ENCODE data around the gene FLRT2. TPM values are rescaled to one million over a fixed set of nuclear protein-coding genes. Genes with fewer than 3 reads are reported as not detected.

The FLRT2 gene
- total RNA-seq, 1 donor = 39.1 TPM

DNA sequence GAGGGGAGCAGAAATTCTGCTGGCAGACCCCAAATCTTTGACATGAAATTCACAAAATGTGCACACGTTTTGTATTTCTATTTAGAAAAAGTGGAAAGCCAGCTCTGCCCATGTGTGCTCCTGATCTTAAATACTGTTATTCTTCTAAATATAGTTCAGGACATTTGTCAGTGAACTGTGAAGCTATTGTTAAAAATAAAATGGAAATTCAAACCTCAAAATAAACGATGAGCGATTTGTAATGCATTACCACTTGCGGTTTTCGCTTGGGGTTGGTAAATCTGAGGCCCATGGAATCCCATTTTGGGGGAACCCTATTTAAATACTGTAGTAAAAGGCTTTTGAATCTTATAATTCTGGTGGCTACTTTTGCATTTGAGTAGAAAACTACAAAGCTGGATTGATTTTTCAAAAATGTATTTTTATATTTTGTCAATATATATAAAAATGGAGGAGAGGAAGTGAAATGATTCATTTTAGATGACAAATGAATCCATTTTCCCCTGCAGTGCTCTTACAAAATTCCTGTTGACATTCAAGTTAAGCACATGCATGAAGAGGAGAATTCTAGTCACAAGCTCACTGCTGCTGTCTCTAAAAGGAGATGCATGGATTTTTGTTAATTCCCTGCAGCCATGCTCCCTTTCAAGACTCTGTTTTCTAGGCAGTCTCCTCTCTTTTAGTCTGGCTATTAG lies 47.1 kb downstream of the FLRT2 start:
- peaks cover 69% of the 10 kb centered on the region for H3K4me1 ChIP-seq (ENCODE audit: insufficient read depth, low read length)
- H3K27ac ChIP-seq (ENCODE audit: low read depth, low read length) = peak overlapping the region; percentile 36
- no peaks in the 10 kb centered on the region for H4K20me1 ChIP-seq (ENCODE audit: insufficient read depth, low read length)
- no peaks in the 10 kb centered on the region for H3K27me3 ChIP-seq (ENCODE audit: insufficient read depth, low read length)
- H3K36me3 ChIP-seq (ENCODE audit: insufficient read depth, low read length) = no peaks in the 10 kb centered on the region
- peak overlapping the region; percentile 12 for H2AFZ ChIP-seq (ENCODE audit: low read length)
- peaks cover 8% of the 10 kb centered on the region for H3K79me2 ChIP-seq (ENCODE audit: insufficient read depth, low read length)
- H3K4me2 ChIP-seq (ENCODE audit: insufficient read depth, low read length) = peak overlapping the region; percentile 52
- H3K4me3 ChIP-seq (ENCODE audit: insufficient read depth, low read length) = no peak overlapping the region
- peak; percentile 19 for DNase-seq (ENCODE audit: insufficient read length, low spot score, missing footprints)
- H3K9me3 ChIP-seq (ENCODE audit: low read depth, low read length) = no peaks in the 10 kb centered on the region
- TF ChIP-seq, protein P1, sequence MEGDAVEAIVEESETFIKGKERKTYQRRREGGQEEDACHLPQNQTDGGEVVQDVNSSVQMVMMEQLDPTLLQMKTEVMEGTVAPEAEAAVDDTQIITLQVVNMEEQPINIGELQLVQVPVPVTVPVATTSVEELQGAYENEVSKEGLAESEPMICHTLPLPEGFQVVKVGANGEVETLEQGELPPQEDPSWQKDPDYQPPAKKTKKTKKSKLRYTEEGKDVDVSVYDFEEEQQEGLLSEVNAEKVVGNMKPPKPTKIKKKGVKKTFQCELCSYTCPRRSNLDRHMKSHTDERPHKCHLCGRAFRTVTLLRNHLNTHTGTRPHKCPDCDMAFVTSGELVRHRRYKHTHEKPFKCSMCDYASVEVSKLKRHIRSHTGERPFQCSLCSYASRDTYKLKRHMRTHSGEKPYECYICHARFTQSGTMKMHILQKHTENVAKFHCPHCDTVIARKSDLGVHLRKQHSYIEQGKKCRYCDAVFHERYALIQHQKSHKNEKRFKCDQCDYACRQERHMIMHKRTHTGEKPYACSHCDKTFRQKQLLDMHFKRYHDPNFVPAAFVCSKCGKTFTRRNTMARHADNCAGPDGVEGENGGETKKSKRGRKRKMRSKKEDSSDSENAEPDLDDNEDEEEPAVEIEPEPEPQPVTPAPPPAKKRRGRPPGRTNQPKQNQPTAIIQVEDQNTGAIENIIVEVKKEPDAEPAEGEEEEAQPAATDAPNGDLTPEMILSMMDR (IDR thresholded peaks at IDR 0.05; ENCODE audit: extremely low read depth, low read depth, low read length) = no peak

DNA sequence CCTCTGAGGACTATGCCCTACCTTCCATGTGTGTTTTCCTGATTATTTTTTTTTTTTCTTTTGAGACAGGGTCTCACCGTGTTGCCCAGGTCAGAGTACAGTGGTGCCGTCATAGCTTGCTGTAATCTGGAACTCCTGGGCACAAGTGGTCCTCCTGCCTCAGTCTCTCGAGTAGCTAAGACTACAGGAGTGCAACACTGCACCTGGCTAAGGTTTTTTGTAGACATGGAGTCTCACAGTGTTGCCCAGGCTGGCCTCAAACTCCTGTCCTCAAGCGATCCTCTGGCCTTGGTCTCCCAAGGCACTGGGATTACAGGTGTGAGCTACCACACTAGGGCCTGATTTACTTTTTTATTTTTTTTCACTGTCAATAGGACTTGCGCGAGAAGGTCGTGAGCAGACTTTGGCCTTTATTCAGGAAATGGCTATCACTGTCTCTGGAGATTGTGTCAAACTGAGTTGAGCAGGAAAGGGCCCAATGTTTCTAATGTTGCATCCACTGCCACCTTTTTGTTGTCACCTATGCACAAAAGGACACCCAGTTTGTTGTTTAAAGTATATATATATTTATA lies 47.7 kb downstream of the FLRT2 start:
- no peaks in the 10 kb centered on the region for H4K20me1 ChIP-seq (ENCODE audit: insufficient read depth, low read length)
- no peaks in the 10 kb centered on the region for H3K27me3 ChIP-seq (ENCODE audit: insufficient read depth, low read length)
- H3K4me3 ChIP-seq (ENCODE audit: insufficient read depth, low read length) = no peak overlapping the region
- TF ChIP-seq, protein P1 (IDR thresholded peaks at IDR 0.05; ENCODE audit: extremely low read depth, low read depth, low read length) = no peak
- H3K4me2 ChIP-seq (ENCODE audit: insufficient read depth, low read length) = peak overlapping the region; percentile 52
- H3K9me3 ChIP-seq (ENCODE audit: low read depth, low read length) = no peaks in the 10 kb centered on the region
- peaks cover 63% of the 10 kb centered on the region for H3K4me1 ChIP-seq (ENCODE audit: insufficient read depth, low read length)
- peak overlapping the region; percentile 12 for H2AFZ ChIP-seq (ENCODE audit: low read length)
- H3K79me2 ChIP-seq (ENCODE audit: insufficient read depth, low read length) = peaks cover 12% of the 10 kb centered on the region
- H3K36me3 ChIP-seq (ENCODE audit: insufficient read depth, low read length) = no peaks in the 10 kb centered on the region
- peak overlapping the region; percentile 36 for H3K27ac ChIP-seq (ENCODE audit: low read depth, low read length)
- no peak for DNase-seq (ENCODE audit: insufficient read length, low spot score, missing footprints)

DNA sequence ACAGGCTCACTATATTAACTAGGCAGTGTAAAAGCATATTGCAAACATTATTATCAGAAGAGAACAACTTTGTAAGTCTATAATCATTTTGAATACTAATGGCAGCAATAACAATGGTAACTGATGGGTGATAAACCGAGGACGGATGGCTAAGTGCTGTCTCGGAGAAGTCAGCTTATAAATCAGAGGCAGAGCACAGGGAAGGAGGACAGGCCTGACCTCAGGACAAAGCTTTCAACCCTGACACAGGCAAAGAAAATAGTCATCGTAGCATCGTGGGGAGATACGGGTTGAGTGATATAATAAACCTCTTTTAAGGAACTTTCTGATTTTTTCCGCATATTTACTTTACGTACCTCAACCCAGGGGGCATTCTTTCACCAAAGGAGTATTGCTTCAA lies 48.4 kb downstream of the FLRT2 start:
- no peak overlapping the region for H3K27ac ChIP-seq (ENCODE audit: low read depth, low read length)
- H3K4me1 ChIP-seq (ENCODE audit: insufficient read depth, low read length) = peaks cover 57% of the 10 kb centered on the region
- no peaks in the 10 kb centered on the region for H3K27me3 ChIP-seq (ENCODE audit: insufficient read depth, low read length)
- H3K4me3 ChIP-seq (ENCODE audit: insufficient read depth, low read length) = no peak overlapping the region
- no peaks in the 10 kb centered on the region for H3K36me3 ChIP-seq (ENCODE audit: insufficient read depth, low read length)
- peaks cover 17% of the 10 kb centered on the region for H3K79me2 ChIP-seq (ENCODE audit: insufficient read depth, low read length)
- TF ChIP-seq, protein P1 (IDR thresholded peaks at IDR 0.05; ENCODE audit: extremely low read depth, low read depth, low read length) = no peak
- no peaks in the 10 kb centered on the region for H3K9me3 ChIP-seq (ENCODE audit: low read depth, low read length)
- H4K20me1 ChIP-seq (ENCODE audit: insufficient read depth, low read length) = no peaks in the 10 kb centered on the region
- no peak for DNase-seq (ENCODE audit: insufficient read length, low spot score, missing footprints)
- H2AFZ ChIP-seq (ENCODE audit: low read length) = no peak overlapping the region
- H3K4me2 ChIP-seq (ENCODE audit: insufficient read depth, low read length) = no peak overlapping the region

DNA sequence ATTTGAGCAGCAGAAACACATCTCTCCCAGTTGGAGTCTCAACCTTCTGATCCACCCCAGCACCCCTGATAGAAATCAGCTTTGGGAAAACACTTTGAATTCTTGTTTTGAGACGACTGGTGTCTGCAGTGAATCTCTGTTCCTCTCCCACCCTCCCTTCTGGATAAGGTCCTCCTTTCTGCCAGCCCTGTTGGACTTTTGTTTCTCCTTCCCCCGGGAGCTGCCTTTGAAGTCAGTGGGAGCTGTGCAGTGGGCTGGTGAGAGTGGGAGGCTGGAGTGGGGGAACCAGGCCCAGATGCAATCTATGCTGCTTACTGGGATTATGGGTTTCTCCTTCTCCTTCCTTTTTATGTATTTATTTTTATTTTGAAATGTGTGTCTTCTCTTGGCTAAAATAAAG lies 49.0 kb downstream of the FLRT2 start:
- Histone ChIP-seq H3K4me1 (ENCODE audit: insufficient read depth, low read length) (peaks cover 60% of the 10 kb centered on the region), H3K4me3 (ENCODE audit: insufficient read depth, low read length) (no peak overlapping the region), H4K20me1 (ENCODE audit: insufficient read depth, low read length) (no peaks in the 10 kb centered on the region), H3K36me3 (ENCODE audit: insufficient read depth, low read length) (no peaks in the 10 kb centered on the region), H3K27ac (ENCODE audit: low read depth, low read length) (no peak overlapping the region), H3K4me2 (ENCODE audit: insufficient read depth, low read length) (no peak overlapping the region), H3K79me2 (ENCODE audit: insufficient read depth, low read length) (peaks cover 21% of the 10 kb centered on the region), H2AFZ (ENCODE audit: low read length) (peak overlapping the region; percentile 33), H3K9me3 (ENCODE audit: low read depth, low read length) (no peaks in the 10 kb centered on the region), H3K27me3 (ENCODE audit: insufficient read depth, low read length) (no peaks in the 10 kb centered on the region)
- no peak for DNase-seq (ENCODE audit: insufficient read length, low spot score, missing footprints)
- TF ChIP-seq, protein P1 (IDR thresholded peaks at IDR 0.05; ENCODE audit: extremely low read depth, low read depth, low read length) = no peak
